22Rv1 (cell line): ENCODE results near the gene USP48.

Experiments used
- ZFX ChIP-seq: fragments of 450-650 bp; IDR thresholded peaks from 2 replicates; pipeline ENCODE4 v1.6.1; 2017; ENCODE audit warnings: antibody characterized with exemption, borderline replicate concordance
- TF ChIP-seq, protein P1 (sequence below): fragments of 450-650 bp; IDR thresholded peaks from 2 replicates; pipeline ENCODE4 v1.5.1; 2017; ENCODE audit warnings: mild to moderate bottlenecking

- TF ChIP-seq, protein P1, sequence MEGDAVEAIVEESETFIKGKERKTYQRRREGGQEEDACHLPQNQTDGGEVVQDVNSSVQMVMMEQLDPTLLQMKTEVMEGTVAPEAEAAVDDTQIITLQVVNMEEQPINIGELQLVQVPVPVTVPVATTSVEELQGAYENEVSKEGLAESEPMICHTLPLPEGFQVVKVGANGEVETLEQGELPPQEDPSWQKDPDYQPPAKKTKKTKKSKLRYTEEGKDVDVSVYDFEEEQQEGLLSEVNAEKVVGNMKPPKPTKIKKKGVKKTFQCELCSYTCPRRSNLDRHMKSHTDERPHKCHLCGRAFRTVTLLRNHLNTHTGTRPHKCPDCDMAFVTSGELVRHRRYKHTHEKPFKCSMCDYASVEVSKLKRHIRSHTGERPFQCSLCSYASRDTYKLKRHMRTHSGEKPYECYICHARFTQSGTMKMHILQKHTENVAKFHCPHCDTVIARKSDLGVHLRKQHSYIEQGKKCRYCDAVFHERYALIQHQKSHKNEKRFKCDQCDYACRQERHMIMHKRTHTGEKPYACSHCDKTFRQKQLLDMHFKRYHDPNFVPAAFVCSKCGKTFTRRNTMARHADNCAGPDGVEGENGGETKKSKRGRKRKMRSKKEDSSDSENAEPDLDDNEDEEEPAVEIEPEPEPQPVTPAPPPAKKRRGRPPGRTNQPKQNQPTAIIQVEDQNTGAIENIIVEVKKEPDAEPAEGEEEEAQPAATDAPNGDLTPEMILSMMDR, result no peak
- no peak for TF ChIP-seq ZFX
Observed at GRCh38 chr1:21775985-21776562, 6.9 kb downstream of the USP48 start.
